Fibroblast of skin of left quadriceps (primary cell): Measurements from ENCODE around the gene THUMPD1.
"Not testable (repeated sequence)": the region's sequence is repeated elsewhere in the genome, so short reads cannot be mapped to it uniquely, and the experiment has no call there.

Source experiments
- DNase-seq, 2 experiments: peaks; one replicate each; pipeline ENCODE4 v3.0.0-alpha.2; 2013; ENCODE audit warnings: low read depth in 2 of 2

Gene THUMPD1

GRCh38 chr16:20747030-20747816 is 5.6 kb upstream of the THUMPD1 start:
- DNase-seq, result no peak

- no peak for DNase-seq
These were observed 4.8 kb upstream of the THUMPD1 start for GRCh38 chr16:20746461-20746860.

- DNase-seq, result no peak
These were observed 3.4 kb upstream of the THUMPD1 start for GRCh38 chr16:20744922-20745440.

- no peak for DNase-seq
These were observed 2.0 kb upstream of the THUMPD1 start for GRCh38 chr16:20743591-20743990.

- DNase-seq, result peak; percentile 29 to 45
These were observed 607 bp downstream of the THUMPD1 start for GRCh38 chr16:20740901-20741521.

GRCh38 chr16:20740007-20740883 is 1.4 kb downstream of the THUMPD1 start:
- no peak for DNase-seq

- DNase-seq, result no peak
These were observed 6.1 kb downstream of the THUMPD1 start for GRCh38 chr16:20735490-20735889.

- DNase-seq, result no peak
These were observed 6.8 kb downstream of the THUMPD1 start for GRCh38 chr16:20734782-20735181.

- DNase-seq, result no peak
These were observed 7.6 kb downstream of the THUMPD1 start for GRCh38 chr16:20734056-20734455.

GRCh38 chr16:20729141-20729540 is 12.5 kb downstream of the THUMPD1 start:
- DNase-seq, result no peak

- no peak for DNase-seq
These were observed 14.4 kb downstream of the THUMPD1 start for GRCh38 chr16:20727181-20727580.

GRCh38 chr16:20726661-20727060 is 15.0 kb downstream of the THUMPD1 start:
- DNase-seq, result no peak

- DNase-seq, result no peak
These were observed 21.4 kb downstream of the THUMPD1 start for GRCh38 chr16:20720251-20720650.

- not testable (repeated sequence) for DNase-seq
These were observed 23.9 kb downstream of the THUMPD1 start for GRCh38 chr16:20717718-20718117.

GRCh38 chr16:20711277-20711911 is 30.2 kb downstream of the THUMPD1 start:
- no peak for DNase-seq

GRCh38 chr16:20708129-20708528 is 33.5 kb downstream of the THUMPD1 start:
- DNase-seq, result not testable (repeated sequence)

- DNase-seq, result no peak
These were observed 34.2 kb downstream of the THUMPD1 start for GRCh38 chr16:20707461-20707860.

GRCh38 chr16:20705972-20706371 is 35.6 kb downstream of the THUMPD1 start:
- DNase-seq, result not testable (repeated sequence)

GRCh38 chr16:20704281-20704680 is 37.3 kb downstream of the THUMPD1 start:
- no peak for DNase-seq

GRCh38 chr16:20701692-20702091 is 39.9 kb downstream of the THUMPD1 start:
- DNase-seq, result not testable (repeated sequence)

- no peak for DNase-seq
These were observed 45.0 kb downstream of the THUMPD1 start for GRCh38 chr16:20696618-20697017.

GRCh38 chr16:20695024-20695423 is 46.6 kb downstream of the THUMPD1 start:
- no peak for DNase-seq
